PFSK-1 (cell line): Measurements from ENCODE around the gene MAML1.

ENCODE experiments used
- FOXP2 ChIP-seq: optimal IDR thresholded peaks from 2 replicates; pipeline ENCODE3; 2011; ENCODE audit warnings: borderline replicate concordance, control low read depth, inconsistent platforms; ENCODE audit not compliant: insufficient read depth; ENCODE audit errors: extremely low read length, extremely low read depth
- POLR2AphosphoS5 ChIP-seq: IDR thresholded peaks from 2 replicates; pipeline ENCODE4 v1.6.1; 2012; ENCODE audit warnings: low read depth, mild to moderate bottlenecking, control low read depth, low read length, moderate library complexity
- REST ChIP-seq, 2 experiments: IDR thresholded peaks; 2 replicates each; pipeline versions ENCODE4 v1.6.1 to v1.8.0; 2011 to 2012; ENCODE audit warnings: low read depth in 2 of 2, low read length in 2 of 2, control low read depth in 1 of 2, inconsistent platforms in 1 of 2, mild to moderate bottlenecking in 1 of 2, moderate library complexity in 1 of 2; ENCODE audit not compliant: insufficient read depth in 1 of 2
- SIN3A ChIP-seq: IDR thresholded peaks from 2 replicates; pipeline ENCODE4 v1.6.1; 2012; ENCODE audit warnings: mild to moderate bottlenecking, low read length, moderate library complexity, borderline replicate concordance; ENCODE audit not compliant: insufficient read depth
- TAF1 ChIP-seq: IDR thresholded peaks from 2 replicates; pipeline ENCODE4 v1.6.1; 2012; ENCODE audit warnings: low read length, control low read depth, borderline replicate concordance; ENCODE audit not compliant: insufficient read depth

The MAML1 gene

GRCh38 chr5:179771311-179771895, 38.8 kb downstream of the MAML1 start:
- TF ChIP-seq TAF1: no peak
- no peak for TF ChIP-seq SIN3A
- TF ChIP-seq POLR2AphosphoS5: no peak
- TF ChIP-seq FOXP2: no peak
- TF ChIP-seq REST (IDR thresholded peaks at IDR 0.05; ENCODE audit: insufficient read depth in 1 of 2, low read depth in 2 of 2, low read length in 2 of 2): no peak

- TF ChIP-seq TAF1: no peak
- TF ChIP-seq FOXP2: no peak
- no peak for TF ChIP-seq REST (IDR thresholded peaks at IDR 0.05; ENCODE audit: insufficient read depth in 1 of 2, low read depth in 2 of 2, low read length in 2 of 2)
- no peak for TF ChIP-seq SIN3A
These were observed 39.7 kb downstream of the MAML1 start for GRCh38 chr5:179772351-179772750.

GRCh38 chr5:179773686-179774040, 41.0 kb downstream of the MAML1 start:
- TF ChIP-seq TAF1: no peak
- no peak for TF ChIP-seq REST (IDR thresholded peaks at IDR 0.05; ENCODE audit: insufficient read depth in 1 of 2, low read depth in 2 of 2, low read length in 2 of 2)
- no peak for TF ChIP-seq FOXP2
- TF ChIP-seq POLR2AphosphoS5: no peak

GRCh38 chr5:179774442-179774841, 41.8 kb downstream of the MAML1 start:
- TF ChIP-seq TAF1 (no peak), FOXP2 (no peak), SIN3A (no peak), POLR2AphosphoS5 (no peak), REST (IDR thresholded peaks at IDR 0.05; ENCODE audit: insufficient read depth in 1 of 2, low read depth in 2 of 2, low read length in 2 of 2) (no peak)

GRCh38 chr5:179776411-179776938, 43.9 kb downstream of the MAML1 start:
- TF ChIP-seq TAF1: no peak
- TF ChIP-seq POLR2AphosphoS5: no peak
- TF ChIP-seq REST (IDR thresholded peaks at IDR 0.05; ENCODE audit: insufficient read depth in 1 of 2, low read depth in 2 of 2, low read length in 2 of 2): no peak
- TF ChIP-seq SIN3A: no peak
- TF ChIP-seq FOXP2: no peak
